ENCODE data around the gene CD164.
"Not testable (repeated sequence)": the region's sequence is repeated elsewhere in the genome, so short reads cannot be mapped to it uniquely, and the experiment has no call there.

Gene CD164

GRCh38 chr6:109388265-109388664, 6.0 kb upstream of the CD164 start:
- H3K27ac Mint-ChIP-seq: no peak overlapping the region
- H3K27me3 Mint-ChIP-seq (ENCODE audit: low read depth): peaks cover 8% of the 10 kb centered on the region
- H3K4me1 Mint-ChIP-seq (ENCODE audit: low read depth): peaks cover 18% of the 10 kb centered on the region
- H3K9me3 Mint-ChIP-seq: no peaks in the 10 kb centered on the region
- H3K36me3 Mint-ChIP-seq (ENCODE audit: low read depth): no peaks in the 10 kb centered on the region
- H3K4me3 Mint-ChIP-seq: no peak overlapping the region

GRCh38 chr6:109383438-109383940, 1.2 kb upstream of the CD164 start:
- Mint-ChIP-seq H3K36me3 (ENCODE audit: low read depth) (peaks cover 21% of the 10 kb centered on the region), H3K9me3 (no peaks in the 10 kb centered on the region), H3K4me1 (ENCODE audit: low read depth) (peaks cover 32% of the 10 kb centered on the region), H3K27me3 (ENCODE audit: low read depth) (peaks cover 8% of the 10 kb centered on the region), H3K27ac (peak overlapping the region; percentile 99), H3K4me3 (peak overlapping the region; percentile 95)

DNA sequence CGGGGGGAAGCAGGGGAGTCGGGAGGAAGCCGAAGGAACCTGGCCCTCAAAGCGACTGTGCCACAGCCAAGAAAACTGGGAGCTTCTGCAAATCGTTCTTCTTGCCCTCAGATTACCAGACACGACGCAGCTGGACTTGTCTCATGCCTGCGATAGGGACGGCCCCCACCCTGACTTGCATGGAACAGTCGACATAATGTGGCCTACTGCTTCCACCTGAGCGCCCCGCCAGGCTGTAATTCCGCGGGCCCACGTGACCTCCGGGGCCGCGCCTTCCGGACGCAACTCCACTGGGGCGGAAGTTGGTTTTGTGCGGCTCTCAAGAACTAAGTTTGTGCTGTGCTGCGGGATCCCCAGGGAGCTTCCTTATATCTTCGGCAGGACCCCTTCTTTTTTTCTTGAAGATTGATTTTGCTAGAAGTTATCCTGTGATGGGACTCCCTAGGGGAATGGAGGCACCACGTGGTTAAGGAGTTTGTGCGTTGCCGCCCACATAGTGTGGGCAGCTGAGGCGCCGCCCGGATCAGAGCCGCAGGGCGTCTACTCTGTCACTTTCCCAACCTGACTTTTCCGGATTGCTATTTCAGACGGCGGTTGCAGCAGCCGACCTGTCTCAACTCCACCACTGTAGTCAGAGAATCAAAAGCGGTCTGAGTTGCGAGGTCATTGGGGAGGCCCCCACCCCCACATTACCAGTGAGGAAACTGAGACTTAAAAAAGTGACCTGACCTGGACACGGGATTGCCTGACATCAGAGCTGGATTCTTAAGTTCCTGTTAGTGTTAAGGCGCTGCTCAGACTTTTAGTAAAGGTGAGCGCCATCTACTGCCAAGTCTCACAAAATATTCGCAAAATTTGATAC, 540 bp upstream of the CD164 start:
- H3K36me3 Mint-ChIP-seq (ENCODE audit: low read depth): peaks cover 28% of the 10 kb centered on the region
- peaks cover 8% of the 10 kb centered on the region for H3K27me3 Mint-ChIP-seq (ENCODE audit: low read depth)
- peak overlapping the region; percentile 95 for H3K4me3 Mint-ChIP-seq
- peaks cover 38% of the 10 kb centered on the region for H3K4me1 Mint-ChIP-seq (ENCODE audit: low read depth)
- peak overlapping the region; percentile 99 for H3K27ac Mint-ChIP-seq
- no peaks in the 10 kb centered on the region for H3K9me3 Mint-ChIP-seq

DNA sequence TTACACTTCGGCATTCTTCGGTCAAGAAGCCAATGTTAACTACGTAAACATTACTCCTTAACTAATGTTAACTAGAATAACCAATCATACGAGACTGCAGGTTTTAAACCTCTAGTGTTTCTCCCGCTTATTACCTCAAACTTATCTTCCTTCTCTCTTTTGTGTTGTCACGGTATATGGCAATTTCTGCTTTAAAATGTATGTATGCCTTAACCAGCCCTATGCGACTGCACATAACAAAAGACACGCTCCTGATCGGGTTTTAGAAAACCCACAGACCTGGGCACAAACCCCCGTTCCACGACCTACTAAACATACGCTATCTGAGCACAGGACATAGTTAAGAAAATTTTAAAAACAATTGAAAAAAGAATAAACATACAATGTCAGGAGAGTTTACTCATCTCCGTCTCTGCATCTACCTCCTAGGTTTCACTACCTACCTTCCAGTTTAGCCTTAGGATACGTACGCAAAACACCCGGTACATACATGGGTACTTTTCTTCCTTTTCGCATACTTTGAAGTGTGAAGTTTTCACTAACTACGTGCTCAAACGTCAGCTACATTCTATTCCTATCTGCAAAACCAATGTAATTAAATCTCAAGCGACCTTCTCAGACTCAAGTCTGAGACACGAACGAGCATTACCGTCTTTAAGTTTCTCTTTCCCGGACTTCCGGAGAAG, 1.1 kb downstream of the CD164 start:
- Mint-ChIP-seq H3K4me3 (peak overlapping the region; percentile 92), H3K9me3 (no peaks in the 10 kb centered on the region), H3K4me1 (ENCODE audit: low read depth) (peaks cover 47% of the 10 kb centered on the region), H3K27ac (peak overlapping the region; percentile 93), H3K36me3 (ENCODE audit: low read depth) (peaks cover 36% of the 10 kb centered on the region), H3K27me3 (ENCODE audit: low read depth) (peaks cover 4% of the 10 kb centered on the region)

- peak overlapping the region; percentile 78 for H3K27ac Mint-ChIP-seq
- H3K4me3 Mint-ChIP-seq: peak overlapping the region; percentile 92
- no peaks in the 10 kb centered on the region for H3K27me3 Mint-ChIP-seq (ENCODE audit: low read depth)
- no peaks in the 10 kb centered on the region for H3K9me3 Mint-ChIP-seq
- H3K4me1 Mint-ChIP-seq (ENCODE audit: low read depth): peaks cover 54% of the 10 kb centered on the region
- peaks cover 46% of the 10 kb centered on the region for H3K36me3 Mint-ChIP-seq (ENCODE audit: low read depth)
These were observed 2.6 kb downstream of the CD164 start for GRCh38 chr6:109379711-109380110.

DNA sequence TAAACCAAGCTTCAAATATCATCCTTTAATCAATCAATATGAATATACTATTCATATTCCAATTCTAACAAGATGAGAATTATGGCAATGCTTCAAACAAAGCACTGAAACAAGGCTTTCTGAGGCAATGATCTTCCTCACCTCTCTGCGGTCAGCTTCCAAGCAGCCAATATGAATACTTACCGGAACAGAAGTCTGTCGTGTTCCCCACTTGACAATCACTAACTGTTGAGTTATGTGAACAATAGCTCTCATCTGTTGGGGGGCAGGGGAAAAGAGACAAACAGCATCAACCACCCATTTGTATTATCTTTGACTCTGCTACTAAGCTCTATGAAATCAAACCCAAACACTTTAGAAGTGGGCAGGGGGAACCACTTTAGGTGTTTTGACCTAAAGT, 4.5 kb downstream of the CD164 start:
- Mint-ChIP-seq H3K4me3 (peak overlapping the region; percentile 50), H3K27me3 (ENCODE audit: low read depth) (no peaks in the 10 kb centered on the region), H3K27ac (peak overlapping the region; percentile 26), H3K4me1 (ENCODE audit: low read depth) (peaks cover 57% of the 10 kb centered on the region), H3K36me3 (ENCODE audit: low read depth) (peaks cover 62% of the 10 kb centered on the region), H3K9me3 (no peaks in the 10 kb centered on the region)

- Mint-ChIP-seq H3K9me3 (no peaks in the 10 kb centered on the region), H3K4me3 (peak overlapping the region; percentile 65), H3K27me3 (ENCODE audit: low read depth) (no peaks in the 10 kb centered on the region), H3K27ac (peak overlapping the region; percentile 88), H3K4me1 (ENCODE audit: low read depth) (peaks cover 60% of the 10 kb centered on the region), H3K36me3 (ENCODE audit: low read depth) (peaks cover 63% of the 10 kb centered on the region)
These were observed 7.9 kb downstream of the CD164 start for GRCh38 chr6:109374326-109374892.

DNA sequence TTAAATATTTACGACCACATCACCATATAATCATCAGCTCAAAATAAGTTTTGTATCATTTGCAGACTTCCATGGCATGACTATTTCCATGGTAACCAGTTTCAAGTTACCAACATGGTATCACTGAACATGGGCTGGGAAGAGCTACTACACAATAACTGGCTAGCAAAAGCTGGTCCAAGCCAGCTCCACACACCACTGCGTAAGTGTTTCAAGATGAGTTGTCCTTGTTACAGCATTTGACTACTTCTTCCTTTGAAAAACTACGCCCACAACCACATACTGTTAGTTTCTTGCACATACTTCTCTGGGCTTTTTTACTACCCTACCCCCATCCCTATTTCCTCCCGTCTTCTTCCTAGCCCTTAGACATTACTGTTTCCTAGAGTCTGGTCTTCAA, 8.5 kb downstream of the CD164 start:
- Mint-ChIP-seq H3K4me3 (peak overlapping the region; percentile 65), H3K9me3 (no peaks in the 10 kb centered on the region), H3K36me3 (ENCODE audit: low read depth) (peaks cover 59% of the 10 kb centered on the region), H3K27ac (peak overlapping the region; percentile 88), H3K4me1 (ENCODE audit: low read depth) (peaks cover 55% of the 10 kb centered on the region), H3K27me3 (ENCODE audit: low read depth) (no peaks in the 10 kb centered on the region)

DNA sequence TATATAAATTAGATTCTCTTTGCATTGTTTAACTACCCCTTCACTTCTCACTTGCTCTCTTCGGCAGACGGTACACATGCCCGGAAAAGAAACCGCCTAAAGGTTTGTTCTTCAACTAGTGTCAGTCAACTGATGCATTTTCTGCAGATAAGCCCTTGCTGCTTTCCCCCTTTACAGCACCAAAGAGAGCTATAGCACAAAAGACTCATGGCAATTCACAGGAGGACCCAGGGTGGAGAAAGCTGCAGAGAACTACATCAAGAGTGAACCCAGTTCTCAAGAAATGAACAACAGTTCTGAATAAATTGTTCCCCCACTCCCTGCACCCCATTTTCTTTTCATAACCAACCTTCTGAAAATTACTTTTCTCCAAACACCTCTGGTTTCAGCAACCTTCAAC, 8.9 kb downstream of the CD164 start:
- peaks cover 53% of the 10 kb centered on the region for H3K4me1 Mint-ChIP-seq (ENCODE audit: low read depth)
- no peaks in the 10 kb centered on the region for H3K27me3 Mint-ChIP-seq (ENCODE audit: low read depth)
- peak overlapping the region; percentile 65 for H3K4me3 Mint-ChIP-seq
- peak overlapping the region; percentile 88 for H3K27ac Mint-ChIP-seq
- H3K36me3 Mint-ChIP-seq (ENCODE audit: low read depth): peaks cover 60% of the 10 kb centered on the region
- H3K9me3 Mint-ChIP-seq: no peaks in the 10 kb centered on the region

DNA sequence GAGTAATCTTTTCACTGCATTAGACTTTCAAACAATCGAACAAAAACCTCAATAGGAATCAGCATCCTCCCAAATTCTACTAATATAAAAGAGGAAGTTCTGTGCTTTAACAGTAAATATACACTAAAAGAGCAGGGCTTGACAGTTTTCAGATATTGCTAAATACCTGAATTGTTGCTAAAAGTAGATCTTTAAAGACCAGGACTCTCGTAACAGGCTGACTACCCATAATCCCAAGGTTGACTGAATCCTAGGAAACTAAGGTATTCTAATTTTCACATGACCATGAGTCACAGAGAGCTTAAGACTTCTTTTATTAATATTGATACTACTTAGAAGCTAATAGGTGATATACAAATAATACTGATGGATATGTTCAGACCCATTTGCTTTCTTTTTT, 10.1 kb downstream of the CD164 start:
- H3K27me3 Mint-ChIP-seq (ENCODE audit: low read depth): no peaks in the 10 kb centered on the region
- H3K9me3 Mint-ChIP-seq: no peaks in the 10 kb centered on the region
- H3K4me3 Mint-ChIP-seq: peak overlapping the region; percentile 47
- peaks cover 57% of the 10 kb centered on the region for H3K36me3 Mint-ChIP-seq (ENCODE audit: low read depth)
- H3K27ac Mint-ChIP-seq: peak overlapping the region; percentile 64
- peaks cover 50% of the 10 kb centered on the region for H3K4me1 Mint-ChIP-seq (ENCODE audit: low read depth)

- no peak overlapping the region for H3K27ac Mint-ChIP-seq
- no peaks in the 10 kb centered on the region for H3K27me3 Mint-ChIP-seq (ENCODE audit: low read depth)
- no peak overlapping the region for H3K4me3 Mint-ChIP-seq
- no peaks in the 10 kb centered on the region for H3K9me3 Mint-ChIP-seq
- H3K4me1 Mint-ChIP-seq (ENCODE audit: low read depth): peaks cover 44% of the 10 kb centered on the region
- peaks cover 62% of the 10 kb centered on the region for H3K36me3 Mint-ChIP-seq (ENCODE audit: low read depth)
These were observed 11.5 kb downstream of the CD164 start for GRCh38 chr6:109370792-109371191.

- no peak overlapping the region for H3K27ac Mint-ChIP-seq
- peaks cover 43% of the 10 kb centered on the region for H3K4me1 Mint-ChIP-seq (ENCODE audit: low read depth)
- H3K27me3 Mint-ChIP-seq (ENCODE audit: low read depth): no peaks in the 10 kb centered on the region
- peaks cover 63% of the 10 kb centered on the region for H3K36me3 Mint-ChIP-seq (ENCODE audit: low read depth)
- H3K9me3 Mint-ChIP-seq: no peaks in the 10 kb centered on the region
- H3K4me3 Mint-ChIP-seq: no peak overlapping the region
These were observed 11.9 kb downstream of the CD164 start for GRCh38 chr6:109370336-109370735.

GRCh38 chr6:109369728-109370127, 12.5 kb downstream of the CD164 start:
- H3K9me3 Mint-ChIP-seq: peaks cover 2% of the 10 kb centered on the region
- peaks cover 37% of the 10 kb centered on the region for H3K4me1 Mint-ChIP-seq (ENCODE audit: low read depth)
- peaks cover 62% of the 10 kb centered on the region for H3K36me3 Mint-ChIP-seq (ENCODE audit: low read depth)
- H3K4me3 Mint-ChIP-seq: no peak overlapping the region
- H3K27ac Mint-ChIP-seq: no peak overlapping the region
- no peaks in the 10 kb centered on the region for H3K27me3 Mint-ChIP-seq (ENCODE audit: low read depth)

DNA sequence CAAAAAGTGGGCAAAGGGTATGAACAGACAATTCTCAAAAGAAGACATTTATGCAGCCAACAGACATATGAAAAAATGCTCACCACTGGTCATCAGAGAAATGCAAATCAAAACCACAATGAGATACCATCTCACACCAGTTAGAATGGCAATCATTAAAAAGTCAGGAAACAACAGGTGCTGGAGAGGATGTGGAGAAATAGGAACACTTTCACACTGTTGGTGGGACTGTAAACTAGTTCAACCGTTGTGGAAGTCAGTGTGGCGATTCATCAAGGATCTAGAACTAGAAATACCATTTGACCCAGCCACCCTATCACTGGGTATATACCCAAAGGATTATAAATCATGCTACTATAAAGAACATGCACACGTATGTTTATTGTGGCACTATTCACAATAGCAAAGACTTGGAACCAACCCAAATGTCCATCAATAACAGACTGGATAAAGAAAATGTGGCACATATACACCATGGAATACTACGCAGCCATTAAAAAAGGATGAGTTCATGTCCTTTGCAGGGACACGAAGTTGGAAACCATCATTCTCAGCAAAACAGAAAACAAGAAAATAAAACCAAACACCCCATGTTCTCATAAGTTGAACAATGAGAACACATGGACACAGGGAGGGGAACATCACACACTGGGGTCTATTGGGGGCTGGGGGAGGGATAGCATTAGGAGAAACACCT, 17.7 kb downstream of the CD164 start:
- H3K4me3 Mint-ChIP-seq; H3K27me3 Mint-ChIP-seq (ENCODE audit: low read depth); H3K9me3 Mint-ChIP-seq: not testable (repeated sequence)
- H3K4me1 Mint-ChIP-seq (ENCODE audit: low read depth): peaks cover 20% of the 10 kb centered on the region
- peak overlapping the region; percentile 15 for H3K27ac Mint-ChIP-seq
- H3K36me3 Mint-ChIP-seq (ENCODE audit: low read depth): peaks cover 73% of the 10 kb centered on the region
